ENCODE measurements around the gene FASTKD2.

Gene FASTKD2

DNA sequence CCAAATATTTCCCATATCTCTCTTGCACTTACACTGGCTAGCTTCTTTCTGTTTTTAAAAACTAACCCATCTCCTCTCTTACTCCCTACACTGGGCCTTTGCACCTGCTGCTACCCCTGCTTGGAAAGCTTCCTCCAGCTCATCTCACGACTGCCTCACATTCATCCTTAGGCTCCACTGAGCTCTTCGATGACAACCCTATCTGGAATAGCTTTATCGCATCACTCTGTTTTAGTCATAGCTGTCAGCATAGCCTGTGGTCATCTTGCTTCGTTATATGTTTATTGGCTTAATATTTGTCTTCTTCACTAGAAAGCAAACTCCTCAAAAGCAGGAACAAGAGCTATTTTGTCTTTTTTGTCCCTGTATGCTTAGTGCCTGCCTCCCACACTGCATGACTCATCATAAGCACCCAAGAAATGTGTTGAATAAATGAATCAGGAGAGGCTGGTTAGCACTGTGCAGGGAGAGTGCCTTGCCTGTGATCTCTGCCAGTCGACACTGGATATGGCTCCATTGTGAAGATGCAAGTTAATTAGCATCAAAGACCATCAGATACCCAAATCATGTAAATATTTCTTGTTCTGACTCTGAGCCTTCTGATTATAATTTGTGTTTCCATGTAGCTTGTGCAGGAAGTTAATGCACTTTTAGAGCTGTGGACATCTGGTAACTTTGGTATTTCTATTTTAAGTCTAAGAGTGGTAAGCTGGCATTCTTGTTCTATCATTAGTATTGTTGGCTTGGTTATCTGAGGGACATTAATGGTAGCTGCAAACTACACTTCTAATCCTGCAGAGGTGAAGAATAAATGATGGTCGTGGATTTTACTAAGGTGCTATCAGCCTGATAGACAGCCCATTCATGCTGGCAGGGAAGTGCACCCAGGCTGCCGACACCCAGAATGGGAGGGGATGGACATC is 36.9 kb upstream of the FASTKD2 start:
- no peak overlapping the region for H3K4me3 ChIP-seq (replicated peaks; ENCODE audit: low read depth, low read length)
- TF ChIP-seq, protein P1, sequence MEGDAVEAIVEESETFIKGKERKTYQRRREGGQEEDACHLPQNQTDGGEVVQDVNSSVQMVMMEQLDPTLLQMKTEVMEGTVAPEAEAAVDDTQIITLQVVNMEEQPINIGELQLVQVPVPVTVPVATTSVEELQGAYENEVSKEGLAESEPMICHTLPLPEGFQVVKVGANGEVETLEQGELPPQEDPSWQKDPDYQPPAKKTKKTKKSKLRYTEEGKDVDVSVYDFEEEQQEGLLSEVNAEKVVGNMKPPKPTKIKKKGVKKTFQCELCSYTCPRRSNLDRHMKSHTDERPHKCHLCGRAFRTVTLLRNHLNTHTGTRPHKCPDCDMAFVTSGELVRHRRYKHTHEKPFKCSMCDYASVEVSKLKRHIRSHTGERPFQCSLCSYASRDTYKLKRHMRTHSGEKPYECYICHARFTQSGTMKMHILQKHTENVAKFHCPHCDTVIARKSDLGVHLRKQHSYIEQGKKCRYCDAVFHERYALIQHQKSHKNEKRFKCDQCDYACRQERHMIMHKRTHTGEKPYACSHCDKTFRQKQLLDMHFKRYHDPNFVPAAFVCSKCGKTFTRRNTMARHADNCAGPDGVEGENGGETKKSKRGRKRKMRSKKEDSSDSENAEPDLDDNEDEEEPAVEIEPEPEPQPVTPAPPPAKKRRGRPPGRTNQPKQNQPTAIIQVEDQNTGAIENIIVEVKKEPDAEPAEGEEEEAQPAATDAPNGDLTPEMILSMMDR (IDR thresholded peaks at IDR 0.05; ENCODE audit: low read depth, low read length, missing control alignments): no peak
- no peak for DNase-seq (ENCODE audit: extremely low read depth, low read depth)

DNA sequence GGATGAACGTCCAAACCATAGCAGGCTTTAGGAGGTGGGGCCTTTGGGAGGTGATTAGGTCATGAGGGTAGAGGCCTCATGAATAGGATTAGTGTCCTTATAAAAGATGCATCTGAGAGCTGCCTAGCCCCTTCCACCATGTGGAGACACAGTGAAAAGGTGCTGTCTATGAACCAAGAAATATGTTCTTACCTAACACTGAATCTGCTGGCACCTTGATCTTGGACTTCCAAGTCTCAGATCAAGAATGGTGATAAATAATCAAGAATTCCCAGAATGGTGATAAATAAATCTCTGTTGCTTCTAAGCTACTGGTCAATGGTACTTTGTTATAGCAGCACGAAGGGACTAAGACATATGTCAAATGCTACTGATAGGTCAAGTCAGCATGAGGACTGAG is 32.1 kb upstream of the FASTKD2 start:
- DNase-seq (ENCODE audit: extremely low read depth, low read depth): no peak
- TF ChIP-seq, protein P1 (IDR thresholded peaks at IDR 0.05; ENCODE audit: low read depth, low read length, missing control alignments): no peak
- H3K4me3 ChIP-seq (replicated peaks; ENCODE audit: low read depth, low read length): no peak overlapping the region

DNA sequence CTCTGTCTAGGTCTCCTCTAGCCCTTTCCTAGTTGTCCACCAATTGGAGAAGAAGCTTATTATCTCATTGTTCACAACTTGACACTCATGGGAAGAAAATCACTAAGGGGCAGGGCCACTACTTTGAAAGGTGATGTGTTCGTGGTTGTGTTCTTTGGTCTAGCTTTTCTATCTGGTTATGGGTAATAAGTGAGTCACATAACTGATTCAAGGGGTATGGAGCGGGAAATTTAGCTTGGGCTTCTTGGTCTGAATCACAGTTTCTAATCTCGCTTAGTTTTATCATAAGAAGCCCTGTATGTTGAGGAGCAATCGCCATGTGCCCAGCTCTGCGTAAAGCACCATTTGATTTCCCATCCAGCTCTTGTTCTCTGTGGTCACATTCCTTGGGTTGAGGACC is 28.5 kb upstream of the FASTKD2 start:
- H3K4me3 ChIP-seq (replicated peaks; ENCODE audit: low read depth, low read length): no peak overlapping the region
- DNase-seq (ENCODE audit: extremely low read depth, low read depth): no peak
- TF ChIP-seq, protein P1 (IDR thresholded peaks at IDR 0.05; ENCODE audit: low read depth, low read length, missing control alignments): no peak

DNA sequence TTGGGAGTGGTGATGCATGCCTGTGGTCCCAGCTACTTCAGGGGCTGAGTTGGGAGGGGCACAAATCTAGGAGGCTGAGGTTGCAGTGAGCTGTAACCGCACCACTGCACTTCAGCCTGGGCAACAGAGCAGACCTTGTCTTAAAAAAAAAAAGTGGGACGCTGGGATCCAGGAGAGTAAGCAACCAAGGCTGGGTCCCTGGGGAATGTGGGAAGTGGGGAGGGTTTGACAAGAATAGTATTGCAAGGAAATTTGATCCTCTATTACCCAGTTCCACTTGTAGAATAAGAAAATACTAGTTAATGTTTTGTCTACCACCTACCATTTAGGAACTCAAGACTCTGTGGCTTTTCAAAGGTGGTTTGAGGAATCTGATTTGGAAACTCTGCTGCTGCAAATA is 26.1 kb upstream of the FASTKD2 start:
- no peak overlapping the region for H3K4me3 ChIP-seq (replicated peaks; ENCODE audit: low read depth, low read length)
- DNase-seq (ENCODE audit: extremely low read depth, low read depth): no peak
- TF ChIP-seq, protein P1 (IDR thresholded peaks at IDR 0.05; ENCODE audit: low read depth, low read length, missing control alignments): no peak

DNA sequence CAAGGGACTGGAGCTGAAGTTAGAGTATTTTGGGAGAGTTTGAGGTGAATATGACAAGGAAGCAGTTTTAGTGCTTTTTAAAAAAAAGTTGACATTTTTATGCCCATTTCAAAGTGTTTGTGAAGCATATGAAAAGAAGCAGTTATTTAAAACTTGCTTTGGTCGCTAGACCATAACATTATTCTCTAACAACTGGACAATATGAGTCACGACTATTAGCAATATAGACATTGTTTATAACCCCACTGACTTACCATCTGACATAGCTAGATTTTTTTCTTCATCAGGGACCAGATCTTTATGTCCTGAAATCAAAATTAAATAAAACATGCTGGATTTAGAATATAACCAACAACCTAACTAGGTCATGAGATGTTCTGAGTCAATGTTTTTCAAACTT is 24.6 kb upstream of the FASTKD2 start:
- no peak for DNase-seq (ENCODE audit: extremely low read depth, low read depth)
- TF ChIP-seq, protein P1 (IDR thresholded peaks at IDR 0.05; ENCODE audit: low read depth, low read length, missing control alignments): no peak
- no peak overlapping the region for H3K4me3 ChIP-seq (replicated peaks; ENCODE audit: low read depth, low read length)

DNA sequence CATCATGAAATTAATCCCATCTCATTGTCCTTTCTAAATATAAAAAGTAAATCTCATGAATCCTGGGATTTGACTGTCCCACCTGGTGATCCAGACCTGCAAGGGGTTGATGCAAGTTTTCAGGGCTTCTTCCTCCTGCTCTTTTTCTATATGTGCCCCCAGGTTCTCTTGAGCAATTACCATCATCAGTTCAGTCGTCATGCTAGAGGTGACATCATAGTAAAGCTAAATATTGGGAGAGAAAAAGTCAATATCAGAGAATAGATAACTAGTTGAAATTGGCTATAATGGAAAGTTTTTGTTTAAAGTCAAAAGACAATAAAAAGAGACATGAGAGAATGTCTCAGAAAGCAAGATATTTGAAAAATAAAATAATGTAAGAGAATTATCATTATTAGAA is 8.6 kb upstream of the FASTKD2 start:
- H3K4me3 ChIP-seq (replicated peaks; ENCODE audit: low read depth, low read length): no peak overlapping the region
- TF ChIP-seq, protein P1 (IDR thresholded peaks at IDR 0.05; ENCODE audit: low read depth, low read length, missing control alignments): no peak
- DNase-seq (ENCODE audit: extremely low read depth, low read depth): no peak
